ENCODE measurements around the gene QPCT. TPM values are rescaled to one million over a fixed set of nuclear protein-coding genes. Genes with fewer than 3 reads are reported as not detected.

Gene QPCT
- total RNA-seq, 1 donor from 2014 or later = 4.9 TPM

GRCh38 chr2:37370666-37371065 is 26.2 kb downstream of the QPCT start:
- TF ChIP-seq, protein P1, sequence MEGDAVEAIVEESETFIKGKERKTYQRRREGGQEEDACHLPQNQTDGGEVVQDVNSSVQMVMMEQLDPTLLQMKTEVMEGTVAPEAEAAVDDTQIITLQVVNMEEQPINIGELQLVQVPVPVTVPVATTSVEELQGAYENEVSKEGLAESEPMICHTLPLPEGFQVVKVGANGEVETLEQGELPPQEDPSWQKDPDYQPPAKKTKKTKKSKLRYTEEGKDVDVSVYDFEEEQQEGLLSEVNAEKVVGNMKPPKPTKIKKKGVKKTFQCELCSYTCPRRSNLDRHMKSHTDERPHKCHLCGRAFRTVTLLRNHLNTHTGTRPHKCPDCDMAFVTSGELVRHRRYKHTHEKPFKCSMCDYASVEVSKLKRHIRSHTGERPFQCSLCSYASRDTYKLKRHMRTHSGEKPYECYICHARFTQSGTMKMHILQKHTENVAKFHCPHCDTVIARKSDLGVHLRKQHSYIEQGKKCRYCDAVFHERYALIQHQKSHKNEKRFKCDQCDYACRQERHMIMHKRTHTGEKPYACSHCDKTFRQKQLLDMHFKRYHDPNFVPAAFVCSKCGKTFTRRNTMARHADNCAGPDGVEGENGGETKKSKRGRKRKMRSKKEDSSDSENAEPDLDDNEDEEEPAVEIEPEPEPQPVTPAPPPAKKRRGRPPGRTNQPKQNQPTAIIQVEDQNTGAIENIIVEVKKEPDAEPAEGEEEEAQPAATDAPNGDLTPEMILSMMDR (IDR thresholded peaks at IDR 0.05) = no peak

DNA sequence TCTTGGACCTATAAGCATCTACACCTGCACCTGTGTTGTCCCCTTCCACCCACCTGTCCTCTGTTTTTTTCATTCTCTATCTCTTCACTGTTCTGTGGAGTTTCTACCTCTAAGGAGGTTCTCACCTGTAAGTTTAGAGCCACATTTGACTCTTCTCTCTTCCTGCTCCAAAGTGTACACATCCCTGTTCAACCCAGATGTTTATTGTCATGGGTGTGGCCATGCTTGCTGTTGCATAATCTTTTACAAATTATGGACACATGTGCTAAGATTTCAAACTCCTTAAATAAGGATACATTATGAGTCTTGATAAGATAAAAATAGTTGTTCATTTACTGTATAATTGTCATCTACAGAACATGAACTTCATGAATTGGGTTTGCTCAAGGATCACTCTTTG is 27.6 kb downstream of the QPCT start:
- TF ChIP-seq, protein P1 (IDR thresholded peaks at IDR 0.05) = no peak
- no peak overlapping the region for H3K27ac ChIP-seq
- ATAC-seq = no peak
- intact Hi-C loops (cut with DNase I) = no loop called here
- H3K36me3 ChIP-seq = no peaks in the 10 kb centered on the region
- no peaks in the 10 kb centered on the region for H3K9me3 ChIP-seq
- no peaks in the 10 kb centered on the region for H3K27me3 ChIP-seq
- no peak for DNase-seq
- H3K4me1 ChIP-seq = no peaks in the 10 kb centered on the region
- H3K4me3 ChIP-seq = no peak overlapping the region

More at GRCh38 chr2:37370666-37371065, 26.2 kb downstream of the QPCT start:
- ATAC-seq = no peak
- H3K4me3 ChIP-seq = no peak overlapping the region
- H3K36me3 ChIP-seq = no peaks in the 10 kb centered on the region
- no peaks in the 10 kb centered on the region for H3K4me1 ChIP-seq
- DNase-seq = no peak
- no peak overlapping the region for H3K27ac ChIP-seq
- H3K27me3 ChIP-seq = no peaks in the 10 kb centered on the region
- intact Hi-C loops (cut with DNase I) = no loop called here
- no peaks in the 10 kb centered on the region for H3K9me3 ChIP-seq

GRCh38 chr2:37375741-37376288 is 31.4 kb downstream of the QPCT start:
- no peak overlapping the region for H3K4me3 ChIP-seq
- ATAC-seq = no peak

GRCh38 chr2:37376421-37377186 is 32.2 kb downstream of the QPCT start:
- Histone ChIP-seq H3K36me3 (no peaks in the 10 kb centered on the region), H3K27ac (no peak overlapping the region), H3K4me3 (no peak overlapping the region), H3K4me1 (no peaks in the 10 kb centered on the region), H3K9me3 (no peaks in the 10 kb centered on the region), H3K27me3 (no peaks in the 10 kb centered on the region)
- ATAC-seq (no peak), DNase-seq (no peak)
- TF ChIP-seq, protein P1 (IDR thresholded peaks at IDR 0.05) = no peak
- intact Hi-C loops (cut with DNase I) = no loop called here

More at GRCh38 chr2:37375741-37376288, 31.4 kb downstream of the QPCT start:
- TF ChIP-seq, protein P1 (IDR thresholded peaks at IDR 0.05) = no peak
- intact Hi-C loops (cut with DNase I) = no loop called here
- Histone ChIP-seq H3K9me3 (no peaks in the 10 kb centered on the region), H3K36me3 (no peaks in the 10 kb centered on the region), H3K27ac (no peak overlapping the region), H3K27me3 (no peaks in the 10 kb centered on the region), H3K4me1 (no peaks in the 10 kb centered on the region)
- DNase-seq = no peak

DNA sequence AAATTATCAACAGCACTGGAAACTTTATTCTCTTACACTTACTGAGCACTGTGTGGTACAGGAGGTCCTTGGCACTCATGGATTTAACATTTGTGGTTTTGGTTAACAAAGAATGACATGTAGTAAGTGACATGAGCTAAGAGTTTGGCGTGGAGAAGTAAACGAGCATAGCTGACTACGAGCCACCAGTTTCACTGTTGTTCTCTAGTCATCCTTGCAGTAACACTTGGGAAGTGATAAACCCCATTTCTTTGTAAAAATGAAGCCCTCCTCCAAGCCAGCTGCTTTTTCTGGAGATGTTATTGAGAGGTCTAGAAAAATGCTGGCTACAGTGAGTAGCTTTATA is 32.7 kb downstream of the QPCT start:
- Histone ChIP-seq H3K36me3 (no peaks in the 10 kb centered on the region), H3K9me3 (no peaks in the 10 kb centered on the region), H3K4me1 (no peaks in the 10 kb centered on the region), H3K27ac (no peak overlapping the region), H3K27me3 (no peaks in the 10 kb centered on the region), H3K4me3 (no peak overlapping the region)
- no peak for ATAC-seq
- DNase-seq = no peak
- intact Hi-C loops (cut with DNase I) = no loop called here
- TF ChIP-seq, protein P1 (IDR thresholded peaks at IDR 0.05) = no peak

Data from upper lobe of right lung (tissue), 1 donor.